Upper lobe of right lung (tissue), 1 donor: ENCODE measurements around the gene PPP2R1B. TPM values are rescaled to one million over a fixed set of nuclear protein-coding genes. Genes with fewer than 3 reads are reported as not detected.
A peak's percentile ranks its signal among the peaks of the same experiment; 100 is the strongest.

Source experiments
- ATAC-seq: fragments of 200-7000 bp; cut with Tn5 transposase; one replicate; pipeline ENCODE4 v1.9.1; 2020; ENCODE audit warnings: mild to moderate bottlenecking, moderate library complexity
- DNase-seq: peaks from one replicate; pipeline ENCODE4 v3.0.0-alpha.2; 2020
- H3K27ac ChIP-seq: fragments of 200-600 bp; one replicate; pipeline ENCODE4 v1.8.0; 2022
- H3K27me3 ChIP-seq: fragments of 200-600 bp; one replicate; pipeline ENCODE4 v1.8.0; 2022; ENCODE audit warnings: mild to moderate bottlenecking
- H3K36me3 ChIP-seq: fragments of 200-600 bp; one replicate; pipeline ENCODE4 v1.8.0; 2022
- H3K4me1 ChIP-seq: fragments of 200-600 bp; one replicate; pipeline ENCODE4 v1.8.0; 2022
- H3K4me3 ChIP-seq: fragments of 200-600 bp; one replicate; pipeline ENCODE4 v1.8.0; 2022; ENCODE audit warnings: mild to moderate bottlenecking
- H3K9me3 ChIP-seq: fragments of 200-600 bp; one replicate; pipeline ENCODE4 v1.8.0; 2022
- intact Hi-C: fragments of 100-400 bp; cut with DNase I; formaldehyde crosslinking; loops from one replicate; pipeline ENCODE4 v1.11.0; 2022
- total RNA-seq: library from RNA; stranded (reverse); fragmentation: NEBNext Ultra II Directional; extraction: Animal tissue kit (Norgen Biotek cat#: 25700); gene quantifications from one replicate; pipeline ENCODE4 v1.2.1, GENCODE V29; 2021
- TF ChIP-seq, protein P1 (sequence below): fragments of 200-600 bp; IDR thresholded peaks from one replicate; pipeline ENCODE4 v1.8.0; 2022; ENCODE audit warnings: antibody characterized with exemption
- donor health status: DM: no; HTN: yes; CAD: no; lungs with severe emphysema.

The PPP2R1B gene
- total RNA-seq, 1 donor from 2014 or later = 26.7 TPM

GRCh38 chr11:111743700-111744099 lies 22.5 kb downstream of the PPP2R1B start:
- no peak for ATAC-seq
- no peak for DNase-seq
- intact Hi-C loops = no loop called here
- no peak overlapping the region for H3K27ac ChIP-seq
- peaks cover 80% of the 10 kb centered on the region for H3K36me3 ChIP-seq
- no peak overlapping the region for H3K4me3 ChIP-seq
- H3K9me3 ChIP-seq = no peaks in the 10 kb centered on the region
- peaks cover 5% of the 10 kb centered on the region for H3K4me1 ChIP-seq
- TF ChIP-seq, protein P1, sequence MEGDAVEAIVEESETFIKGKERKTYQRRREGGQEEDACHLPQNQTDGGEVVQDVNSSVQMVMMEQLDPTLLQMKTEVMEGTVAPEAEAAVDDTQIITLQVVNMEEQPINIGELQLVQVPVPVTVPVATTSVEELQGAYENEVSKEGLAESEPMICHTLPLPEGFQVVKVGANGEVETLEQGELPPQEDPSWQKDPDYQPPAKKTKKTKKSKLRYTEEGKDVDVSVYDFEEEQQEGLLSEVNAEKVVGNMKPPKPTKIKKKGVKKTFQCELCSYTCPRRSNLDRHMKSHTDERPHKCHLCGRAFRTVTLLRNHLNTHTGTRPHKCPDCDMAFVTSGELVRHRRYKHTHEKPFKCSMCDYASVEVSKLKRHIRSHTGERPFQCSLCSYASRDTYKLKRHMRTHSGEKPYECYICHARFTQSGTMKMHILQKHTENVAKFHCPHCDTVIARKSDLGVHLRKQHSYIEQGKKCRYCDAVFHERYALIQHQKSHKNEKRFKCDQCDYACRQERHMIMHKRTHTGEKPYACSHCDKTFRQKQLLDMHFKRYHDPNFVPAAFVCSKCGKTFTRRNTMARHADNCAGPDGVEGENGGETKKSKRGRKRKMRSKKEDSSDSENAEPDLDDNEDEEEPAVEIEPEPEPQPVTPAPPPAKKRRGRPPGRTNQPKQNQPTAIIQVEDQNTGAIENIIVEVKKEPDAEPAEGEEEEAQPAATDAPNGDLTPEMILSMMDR = no peak
- no peaks in the 10 kb centered on the region for H3K27me3 ChIP-seq

- Histone ChIP-seq H3K4me1 (peaks cover 19% of the 10 kb centered on the region), H3K9me3 (no peaks in the 10 kb centered on the region), H3K36me3 (peaks cover 62% of the 10 kb centered on the region), H3K4me3 (no peak overlapping the region), H3K27ac (no peak overlapping the region), H3K27me3 (no peaks in the 10 kb centered on the region)
- intact Hi-C loops = no loop called here
- no peak for ATAC-seq
- DNase-seq = no peak
- TF ChIP-seq, protein P1 = no peak
Measured at GRCh38 chr11:111741751-111742150, 24.4 kb downstream of the PPP2R1B start.

- Histone ChIP-seq H3K36me3 (peaks cover 38% of the 10 kb centered on the region), H3K27ac (peak overlapping the region; percentile 7), H3K4me3 (no peak overlapping the region), H3K27me3 (no peaks in the 10 kb centered on the region), H3K4me1 (peaks cover 32% of the 10 kb centered on the region), H3K9me3 (no peaks in the 10 kb centered on the region)
- TF ChIP-seq, protein P1 = no peak
- no peak for DNase-seq
- ATAC-seq = no peak
- intact Hi-C loops = no loop called here
Measured at GRCh38 chr11:111739299-111739698, 26.9 kb downstream of the PPP2R1B start.

- intact Hi-C loops = no loop called here
- no peak overlapping the region for H3K4me3 ChIP-seq
Measured at GRCh38 chr11:111737444-111738210, 28.6 kb downstream of the PPP2R1B start.

GRCh38 chr11:111736621-111737443 lies 29.4 kb downstream of the PPP2R1B start:
- peaks cover 56% of the 10 kb centered on the region for H3K4me1 ChIP-seq
- no peak for DNase-seq
- intact Hi-C loops = no loop called here
- H3K36me3 ChIP-seq = peaks cover 15% of the 10 kb centered on the region
- H3K4me3 ChIP-seq = no peak overlapping the region
- TF ChIP-seq, protein P1 = no peak
- H3K27me3 ChIP-seq = no peaks in the 10 kb centered on the region
- no peak for ATAC-seq
- no peaks in the 10 kb centered on the region for H3K9me3 ChIP-seq
- H3K27ac ChIP-seq = peak overlapping the region; percentile 97

More at GRCh38 chr11:111737444-111738210, 28.6 kb downstream of the PPP2R1B start:
- peaks cover 48% of the 10 kb centered on the region for H3K4me1 ChIP-seq
- H3K27ac ChIP-seq = peak overlapping the region; percentile 97
- TF ChIP-seq, protein P1 = no peak
- H3K9me3 ChIP-seq = no peaks in the 10 kb centered on the region
- H3K27me3 ChIP-seq = no peaks in the 10 kb centered on the region
- peaks cover 22% of the 10 kb centered on the region for H3K36me3 ChIP-seq
- ATAC-seq (no peak), DNase-seq (no peak)
